GM23248 (cell line): ENCODE measurements around the gene COL6A1. TPM values are rescaled to one million over a fixed set of nuclear protein-coding genes. Genes with fewer than 3 reads are reported as not detected.

Experiments
- DNase-seq: peaks from one replicate; pipeline ENCODE4 v3.0.0-alpha.2; 2015
- H2AFZ ChIP-seq: fragments of 200-600 bp; sonication (generic); 2 replicates; pipeline ENCODE4 v1.6.1; 2016; ENCODE audit warnings: antibody characterized with exemption
- H3F3A ChIP-seq: fragments of 200-600 bp; sonication (generic); 2 replicates; pipeline ENCODE4 v1.6.1; 2016; ENCODE audit warnings: mild to moderate bottlenecking, antibody characterized with exemption, mixed run types; ENCODE audit not compliant: insufficient read depth
- H3K27ac ChIP-seq: fragments of 200-600 bp; sonication (generic); 2 replicates; pipeline ENCODE4 v1.5.1; 2016; ENCODE audit warnings: mild to moderate bottlenecking
- H3K27me3 ChIP-seq: fragments of 200-600 bp; sonication (generic); replicated peaks from 2 replicates; pipeline ENCODE4 v1.6.1; 2016; ENCODE audit warnings: mild to moderate bottlenecking; ENCODE audit not compliant: insufficient read depth
- H3K36me3 ChIP-seq: fragments of 200-600 bp; sonication (generic); 2 replicates; pipeline ENCODE4 v1.6.1; 2016; ENCODE audit warnings: low read depth, mild to moderate bottlenecking
- H3K4me1 ChIP-seq: fragments of 200-600 bp; sonication (generic); 2 replicates; pipeline ENCODE4 v1.6.1; 2016; ENCODE audit warnings: mild to moderate bottlenecking; ENCODE audit not compliant: insufficient read depth
- H3K4me2 ChIP-seq: fragments of 200-600 bp; sonication (generic); one replicate; pipeline ENCODE4 v1.6.1; 2016; ENCODE audit warnings: mild to moderate bottlenecking; ENCODE audit not compliant: unreplicated experiment
- H3K4me3 ChIP-seq: fragments of 200-600 bp; sonication (generic); 2 replicates; pipeline ENCODE4 v1.5.1; 2016; ENCODE audit warnings: mild to moderate bottlenecking
- H3K79me2 ChIP-seq: fragments of 200-600 bp; sonication (generic); 2 replicates; pipeline ENCODE4 v1.6.1; 2016; ENCODE audit warnings: mild to moderate bottlenecking; ENCODE audit not compliant: insufficient read depth
- H3K9ac ChIP-seq: fragments of 200-600 bp; sonication (generic); 2 replicates; pipeline ENCODE4 v1.6.1; 2016; ENCODE audit warnings: mild to moderate bottlenecking
- H3K9me2 ChIP-seq: fragments of 200-600 bp; sonication (generic); 2 replicates; pipeline ENCODE4 v1.6.1; 2016; ENCODE audit warnings: mixed run types, mild to moderate bottlenecking, moderate library complexity; ENCODE audit not compliant: insufficient read depth
- H3K9me3 ChIP-seq: fragments of 200-600 bp; sonication (generic); one replicate; pipeline ENCODE4 v1.6.1; 2017; ENCODE audit warnings: low read depth
- H4K20me1 ChIP-seq: fragments of 200-600 bp; sonication (generic); 2 replicates; pipeline ENCODE4 v1.6.0; 2016; ENCODE audit not compliant: insufficient read depth
- EZH2 ChIP-seq: fragments of 200-600 bp; sonication (generic); IDR thresholded peaks from 2 replicates; pipeline ENCODE4 v1.6.1; 2018; ENCODE audit warnings: antibody characterized with exemption, mild to moderate bottlenecking; ENCODE audit not compliant: insufficient read depth, poor library complexity, severe bottlenecking
- EZH2phosphoT487 ChIP-seq: fragments of 200-600 bp; sonication (generic); IDR thresholded peaks from 2 replicates; pipeline ENCODE4 v1.6.1; 2018; ENCODE audit warnings: antibody characterized with exemption, moderate library complexity, mild to moderate bottlenecking, low read depth; ENCODE audit not compliant: insufficient read depth
- WGBS, 2 experiments: methylation state at CpG; one replicate each; pipeline ENCODE4 v1.1.6; 2015 to 2017; ENCODE audit warnings: low lambda C conversion rate in 2 of 2, low coverage in 1 of 2; ENCODE audit errors: missing lambda C conversion rate in 2 of 2; 5-methylcytosine and 5-hydroxymethylcytosine counted together
- in situ Hi-C: fragments of 300-500 bp; cut with MboI; formaldehyde crosslinking; loops from 2 replicates; pipeline ENCODE4 v1.15.0; 2020
- polyA plus RNA-seq: library from polyadenylated mRNA; unstranded; fragments of >200 nt; fragmentation: Nextera tagmentation; extraction: Ambion mirVana; gene quantifications from 2 replicates; pipeline ENCODE4 v1.2.1, GENCODE V29; 2016
- total RNA-seq: library from RNA; depleted of rRNA; stranded (reverse); fragments of >200 nt; shearing (Covaris generic); gene quantifications from 2 replicates; pipeline ENCODE4 v1.2.3, GENCODE V29; 2014

Gene COL6A1
- total and polyA plus RNA-seq, 2 experiments from 2014 or later, result 685 to 1,783 TPM

DNA sequence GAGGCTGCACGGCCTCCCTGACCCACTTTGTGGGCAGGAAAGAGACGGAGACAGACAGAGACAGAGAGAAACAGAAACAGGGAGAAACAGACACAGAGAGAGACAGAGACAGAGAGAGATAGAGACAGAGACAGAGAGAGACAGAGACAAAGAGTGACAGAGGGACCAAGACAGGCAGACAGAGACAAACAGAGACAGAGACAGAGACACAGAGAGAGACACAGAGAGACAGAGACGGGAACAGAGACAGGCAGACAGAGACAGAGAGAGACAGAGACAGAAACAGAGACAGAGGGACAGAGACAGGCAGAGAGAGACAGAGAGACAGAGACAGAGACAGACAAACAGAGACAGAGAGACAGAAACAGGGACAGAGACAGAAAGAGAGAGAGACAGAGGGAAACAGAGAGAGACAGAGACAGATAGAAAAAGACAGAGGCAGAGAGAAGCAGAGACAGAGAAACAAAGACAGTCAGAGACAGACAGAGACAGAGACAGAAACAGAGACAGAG lies 3.1 kb downstream of the COL6A1 start:
- Histone ChIP-seq H3K27ac (peak overlapping the region; percentile 48), H2AFZ (no peak overlapping the region), H4K20me1 (no peaks in the 10 kb centered on the region), H3K4me1 (peaks cover 13% of the 10 kb centered on the region; the same call in 1 of the 2 replicates), H3K9me3 (no peaks in the 10 kb centered on the region), H3K9me2 (no peaks in the 10 kb centered on the region), H3K9ac (peak overlapping the region; percentile 96), H3K79me2 (peaks cover 71% of the 10 kb centered on the region), H3K27me3 (no peaks in the 10 kb centered on the region), H3K4me2 (peak overlapping the region; percentile 68), H3F3A (peaks cover 18% of the 10 kb centered on the region), H3K4me3 (peak overlapping the region; percentile 90), H3K36me3 (peaks cover 29% of the 10 kb centered on the region; the same call in 1 of the 2 replicates)
- TF ChIP-seq EZH2phosphoT487, result no peak
- TF ChIP-seq EZH2, result no peak
- 34 to 47% methylated on average over 3 of the region's 3 CpGs for WGBS, 2 experiments
- in situ Hi-C loops, result no loop called here
- DNase-seq, result no peak

DNA sequence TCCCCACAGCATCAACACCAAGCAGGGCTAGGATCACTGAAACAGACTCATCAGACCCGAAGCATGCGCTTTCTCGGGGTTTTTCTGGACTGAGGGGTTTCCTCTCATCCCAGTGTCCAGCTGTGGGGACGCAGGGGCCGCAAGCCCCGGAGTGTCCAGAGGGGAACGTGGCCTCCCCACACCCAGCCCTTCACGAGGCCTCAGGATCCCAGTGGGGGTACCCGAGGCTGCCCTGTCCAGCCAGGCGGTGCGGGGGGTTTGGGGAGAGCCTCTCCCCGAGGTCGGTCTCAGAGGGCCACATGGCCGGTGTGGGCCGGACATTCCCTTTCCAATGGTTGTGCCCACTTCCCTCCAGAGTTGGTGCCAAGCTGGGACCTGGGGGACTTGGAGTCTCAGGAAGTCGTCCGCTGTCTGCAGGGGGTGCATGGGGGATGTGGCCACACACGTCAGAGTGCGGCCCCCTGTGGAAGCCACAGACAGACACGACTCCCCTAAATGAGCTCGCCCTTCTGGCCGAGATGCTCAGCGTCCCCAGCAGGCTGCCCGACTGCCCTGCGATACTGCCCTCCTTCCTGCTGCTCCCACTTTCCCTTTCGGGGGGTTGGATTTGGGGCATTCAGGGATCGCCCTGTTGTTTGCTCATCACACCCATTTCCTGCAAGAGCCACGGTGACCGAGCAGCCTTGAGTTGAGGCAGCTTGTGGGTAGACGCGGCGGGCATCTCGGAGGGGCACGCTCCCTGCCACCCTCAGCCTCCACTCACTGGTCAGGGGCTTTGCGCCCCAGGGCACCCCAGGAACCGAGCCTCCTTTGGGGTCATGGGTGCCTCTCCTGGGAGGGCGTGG lies 4.1 kb downstream of the COL6A1 start:
- Histone ChIP-seq H3K27ac (no peak overlapping the region), H4K20me1 (no peaks in the 10 kb centered on the region), H3K27me3 (no peaks in the 10 kb centered on the region), H3F3A (peaks cover 13% of the 10 kb centered on the region), H3K36me3 (peaks cover 30% of the 10 kb centered on the region; the same call in 1 of the 2 replicates), H3K9me2 (no peaks in the 10 kb centered on the region), H3K9ac (0 out of 2 replicates have a peak overlapping the region, but pooled peaks have one; percentile 96), H2AFZ (no peak overlapping the region), H3K79me2 (peaks cover 80% of the 10 kb centered on the region), H3K9me3 (no peaks in the 10 kb centered on the region), H3K4me3 (no peak overlapping the region), H3K4me1 (peaks cover 9% of the 10 kb centered on the region; the same call in 1 of the 2 replicates), H3K4me2 (no peak overlapping the region)
- DNase-seq, result peak; percentile 9
- in situ Hi-C loops, result no loop called here
- no peak for TF ChIP-seq EZH2
- TF ChIP-seq EZH2phosphoT487, result no peak
- WGBS, 2 experiments, result 78 to 79% methylated on average over 36 to 37 of the region's 37 CpGs

DNA sequence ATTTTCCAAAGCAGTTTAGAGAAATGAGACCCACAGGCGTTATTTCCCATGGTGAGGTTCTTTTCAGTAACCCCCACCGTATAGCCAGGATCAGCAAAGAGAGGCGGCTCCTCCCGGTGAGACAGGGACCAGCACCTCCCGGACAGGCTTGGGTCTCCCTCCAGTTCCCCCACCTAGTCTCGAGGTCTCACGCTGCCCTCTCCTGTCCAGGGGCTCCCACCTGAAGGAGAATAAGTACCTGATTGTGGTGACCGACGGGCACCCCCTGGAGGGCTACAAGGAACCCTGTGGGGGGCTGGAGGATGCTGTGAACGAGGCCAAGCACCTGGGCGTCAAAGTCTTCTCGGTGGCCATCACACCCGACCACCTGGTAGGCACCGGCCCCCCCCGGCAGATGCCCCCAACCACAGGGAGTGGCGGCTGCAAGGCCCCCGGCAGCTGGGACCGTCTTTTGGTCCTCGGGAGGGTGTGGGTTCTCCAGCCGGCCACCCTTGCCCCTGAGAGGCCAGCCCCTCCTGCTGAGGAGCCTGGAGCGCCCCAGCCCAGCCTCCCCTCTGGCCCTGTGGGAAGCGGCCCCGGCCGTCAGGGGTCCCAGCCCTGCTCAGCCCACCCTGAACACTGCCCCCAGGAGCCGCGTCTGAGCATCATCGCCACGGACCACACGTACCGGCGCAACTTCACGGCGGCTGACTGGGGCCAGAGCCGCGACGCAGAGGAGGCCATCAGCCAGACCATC lies 4.9 kb downstream of the COL6A1 start:
- no peak overlapping the region for H3K4me2 ChIP-seq
- DNase-seq, result no peak
- H4K20me1 ChIP-seq, result no peaks in the 10 kb centered on the region
- no peaks in the 10 kb centered on the region for H3K9me3 ChIP-seq
- no peak overlapping the region for H2AFZ ChIP-seq
- H3K9me2 ChIP-seq, result no peaks in the 10 kb centered on the region
- 83 to 84% methylated on average over 32 to 36 of the region's 36 CpGs for WGBS, 2 experiments
- peaks cover 5% of the 10 kb centered on the region; the same call in 1 of the 2 replicates for H3K4me1 ChIP-seq
- TF ChIP-seq EZH2phosphoT487 (no peak), EZH2 (no peak)
- 0 out of 2 replicates have a peak, but pooled peaks cover 9% of the 10 kb centered on the region for H3F3A ChIP-seq
- H3K27me3 ChIP-seq, result no peaks in the 10 kb centered on the region
- H3K4me3 ChIP-seq, result no peak overlapping the region
- no peak overlapping the region for H3K9ac ChIP-seq
- in situ Hi-C loops, result no loop called here
- H3K27ac ChIP-seq, result no peak overlapping the region
- peaks cover 85% of the 10 kb centered on the region for H3K79me2 ChIP-seq
- H3K36me3 ChIP-seq, result peaks cover 34% of the 10 kb centered on the region; the same call in 1 of the 2 replicates

DNA sequence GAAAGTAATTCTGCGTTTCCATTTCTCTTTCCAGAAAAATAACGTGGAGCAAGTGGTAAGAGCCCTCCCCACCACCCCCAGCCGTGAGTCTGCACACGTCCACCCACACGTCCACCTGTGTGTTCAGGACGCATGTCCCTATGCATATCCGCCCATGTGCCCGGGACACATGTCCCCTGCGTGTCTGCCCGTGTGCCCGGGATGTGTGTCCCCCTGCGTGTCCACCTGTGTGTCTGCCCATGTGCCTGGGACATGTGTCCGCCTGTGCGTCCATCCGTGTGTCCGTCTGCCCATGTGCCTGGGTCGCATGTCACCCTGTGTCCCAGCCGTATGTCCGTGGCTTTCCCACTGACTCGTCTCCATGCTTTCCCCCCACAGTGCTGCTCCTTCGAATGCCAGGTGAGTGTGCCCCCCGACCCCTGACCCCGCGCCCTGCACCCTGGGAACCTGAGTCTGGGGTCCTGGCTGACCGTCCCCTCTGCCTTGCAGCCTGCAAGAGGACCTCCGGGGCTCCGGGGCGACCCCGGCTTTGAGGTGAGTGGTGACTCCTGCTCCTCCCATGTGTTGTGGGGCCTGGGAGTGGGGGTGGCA lies 5.6 kb downstream of the COL6A1 start:
- Histone ChIP-seq H2AFZ (no peak overlapping the region), H3F3A (0 out of 2 replicates have a peak, but pooled peaks cover 9% of the 10 kb centered on the region), H3K27ac (no peak overlapping the region), H3K36me3 (peaks cover 37% of the 10 kb centered on the region; the same call in 1 of the 2 replicates), H4K20me1 (no peaks in the 10 kb centered on the region), H3K9me3 (no peaks in the 10 kb centered on the region), H3K4me2 (no peak overlapping the region), H3K27me3 (no peaks in the 10 kb centered on the region), H3K9ac (no peak overlapping the region), H3K9me2 (no peaks in the 10 kb centered on the region), H3K4me1 (peaks cover 5% of the 10 kb centered on the region; the same call in 1 of the 2 replicates), H3K4me3 (no peak overlapping the region), H3K79me2 (peaks cover 86% of the 10 kb centered on the region)
- in situ Hi-C loops, result no loop called here
- TF ChIP-seq EZH2, result no peak
- no peak for TF ChIP-seq EZH2phosphoT487
- DNase-seq, result peak; percentile 9
- WGBS, 2 experiments, result 83 to 86% methylated on average over 24 to 29 of the region's 29 CpGs
